ENCODE results near the gene RHOT2. TPM values are rescaled to one million over a fixed set of nuclear protein-coding genes. Genes with fewer than 3 reads are reported as not detected.
A peak's percentile ranks its signal among the peaks of the same experiment; 100 is the strongest.

Gene RHOT2
- total RNA-seq, 1 donor from 2014 or later: 90.3 TPM

DNA sequence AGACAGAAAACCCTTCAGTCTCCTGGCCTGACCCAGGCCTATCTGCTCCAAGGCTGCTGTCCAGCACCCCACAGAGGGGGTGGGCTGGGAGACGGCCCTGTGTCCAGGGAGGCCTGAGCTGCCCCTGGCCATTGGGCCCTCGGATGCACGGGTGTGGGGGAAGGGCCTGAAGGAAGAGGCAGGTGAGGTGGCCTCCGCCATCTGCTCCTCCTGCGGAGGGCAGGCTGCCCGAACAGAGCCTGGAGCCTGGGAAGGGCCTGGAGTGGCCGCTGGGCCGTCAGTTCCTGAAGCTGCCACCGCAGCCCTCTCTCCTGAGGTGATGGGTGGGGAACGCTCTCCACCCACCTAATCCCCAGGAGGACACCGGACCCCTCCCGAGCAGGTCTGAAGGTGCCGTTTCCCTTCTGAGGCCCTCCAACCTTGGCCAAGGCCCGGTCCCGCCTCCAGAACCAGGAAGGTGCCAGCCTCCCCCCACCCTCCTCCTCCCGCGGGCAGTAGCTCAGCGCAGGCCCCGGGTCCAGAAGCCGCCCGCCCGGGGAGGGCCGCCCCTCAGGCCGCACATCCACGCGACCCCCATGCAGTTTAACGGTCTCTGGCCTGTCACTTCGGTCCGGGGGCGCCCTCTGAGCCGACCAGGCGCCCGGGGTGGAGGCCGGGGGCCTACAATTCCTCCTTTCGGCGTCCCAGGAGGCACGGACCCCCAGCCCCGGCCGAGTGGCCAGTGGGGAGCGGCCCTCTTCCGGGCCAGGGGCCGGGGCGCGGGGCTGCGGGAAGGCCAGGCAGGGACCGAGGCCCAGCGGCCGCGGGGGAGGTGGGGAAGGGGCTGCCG, 36.8 kb downstream of the RHOT2 start:
- Histone ChIP-seq H3K9me3 (replicated peaks) (no peaks in the 10 kb centered on the region), H3K4me3 (no peak overlapping the region), H3K27ac (replicated peaks) (no peak overlapping the region), H3K4me1 (peaks cover 17% of the 10 kb centered on the region), H3K36me3 (no peaks in the 10 kb centered on the region), H3K27me3 (ENCODE audit: low read depth) (peaks cover 98% of the 10 kb centered on the region)
- intact Hi-C loops (cut with micrococcal nuclease): no loop called here
- DNase-seq: no peak
- no peak for TF ChIP-seq CTCF (IDR thresholded peaks at IDR 0.05; ENCODE audit: borderline replicate concordance)

DNA sequence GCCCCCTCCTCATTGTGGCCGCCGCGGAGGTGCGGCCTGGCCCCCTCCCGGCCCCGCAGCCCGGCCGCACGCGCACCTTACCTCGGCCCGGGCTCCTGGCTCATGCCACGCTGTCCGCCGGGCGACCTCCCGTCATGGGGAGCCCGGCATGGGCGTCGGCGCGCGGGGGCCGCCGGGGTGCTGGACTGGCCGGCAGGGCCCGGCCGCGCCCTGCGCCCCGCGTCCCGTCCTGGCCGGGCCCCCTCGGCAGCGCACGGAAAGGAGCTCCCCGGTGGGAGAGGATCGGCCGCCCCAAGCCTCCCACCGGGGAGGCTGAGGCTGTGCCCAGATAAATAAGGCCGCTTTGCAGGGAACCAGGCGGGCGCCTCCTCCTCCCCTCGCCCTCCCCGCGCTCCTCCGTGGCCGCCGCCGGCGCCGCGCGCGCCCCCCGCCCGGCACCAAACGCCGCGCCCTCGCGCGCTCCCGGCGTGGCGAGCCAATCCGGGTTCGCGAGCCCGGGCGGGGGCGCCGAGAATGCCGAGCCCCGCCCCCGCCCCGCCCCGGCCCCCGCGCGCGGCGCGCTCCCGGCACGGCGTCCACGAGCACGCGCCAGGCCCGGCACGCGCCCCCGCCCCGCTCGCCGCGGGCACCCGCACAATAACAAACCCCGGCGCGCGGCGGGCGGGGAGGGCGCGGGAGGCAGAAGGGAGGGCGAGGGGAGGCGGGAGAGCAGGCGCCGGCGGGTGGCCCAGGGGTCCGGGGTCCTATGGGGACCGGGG, 37.7 kb downstream of the RHOT2 start, which contains the start of gene FBXL16:
TSS of gene FBXL16 (minus strand) at position 371 of the 758 bp plus-strand sequence. CDS start 8,396 bp downstream, outside the sequence.
- H3K9me3 ChIP-seq (replicated peaks): no peaks in the 10 kb centered on the region
- H3K4me3 ChIP-seq: peak within 1 kb of the TSS; percentile 29
- no peak within 1 kb of the TSS for H3K27ac ChIP-seq (replicated peaks)
- peaks cover 18% of the 10 kb centered on the region for H3K4me1 ChIP-seq
- TF ChIP-seq CTCF (IDR thresholded peaks at IDR 0.05; ENCODE audit: borderline replicate concordance): no peak
- no peaks in the 10 kb centered on the region for H3K36me3 ChIP-seq
- peaks cover 98% of the 10 kb centered on the region for H3K27me3 ChIP-seq (ENCODE audit: low read depth)
- intact Hi-C loops (cut with micrococcal nuclease): no loop called here
- no peak for DNase-seq

DNA sequence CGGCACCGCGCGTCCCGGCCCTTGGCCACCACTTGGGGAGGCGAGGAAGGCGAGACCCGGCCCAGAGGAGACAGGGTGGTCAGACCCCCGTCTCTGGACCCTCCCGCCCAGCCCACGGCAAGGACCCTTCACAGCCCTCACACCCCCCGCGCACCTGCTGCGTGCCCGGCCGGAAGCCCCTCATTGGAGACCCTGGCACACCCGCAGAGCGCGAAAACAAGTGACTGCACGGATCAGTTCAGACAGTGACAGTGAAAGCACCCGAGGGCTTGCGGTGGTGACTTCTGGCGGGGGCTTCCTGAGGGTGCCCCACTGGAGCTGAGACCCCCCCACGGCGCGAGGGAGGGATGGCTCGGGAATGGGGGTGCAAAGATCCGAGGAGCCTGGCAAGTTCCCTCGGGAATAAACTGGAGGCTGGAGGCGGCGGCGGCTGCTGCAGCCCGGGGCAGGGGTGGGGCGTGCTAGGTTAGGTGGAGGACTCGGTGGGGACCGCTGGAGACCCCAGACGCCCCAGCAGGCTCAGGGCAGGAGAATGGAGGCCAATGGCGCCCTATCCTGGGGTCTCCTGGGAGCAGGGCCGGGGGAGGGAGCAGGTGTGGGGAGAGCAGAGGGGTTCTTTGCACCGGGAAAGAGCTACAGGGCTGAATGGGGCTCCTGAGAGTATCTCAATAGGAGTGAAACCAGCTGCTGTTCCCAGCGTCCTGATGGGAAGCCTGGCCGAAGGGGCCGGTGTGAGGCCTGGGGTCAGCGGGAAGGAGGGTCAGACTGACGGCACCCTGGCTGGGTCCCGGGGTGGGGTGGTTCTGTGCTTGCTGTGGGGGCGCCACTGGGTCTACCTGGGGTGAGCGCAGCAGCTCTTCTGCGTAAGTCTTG, 38.5 kb downstream of the RHOT2 start:
- Histone ChIP-seq H3K9me3 (replicated peaks) (no peaks in the 10 kb centered on the region), H3K36me3 (no peaks in the 10 kb centered on the region), H3K27me3 (ENCODE audit: low read depth) (peaks cover 98% of the 10 kb centered on the region), H3K4me3 (peak overlapping the region; percentile 21), H3K27ac (replicated peaks) (no peak overlapping the region), H3K4me1 (peaks cover 13% of the 10 kb centered on the region)
- DNase-seq: no peak
- intact Hi-C loops (cut with micrococcal nuclease): no loop called here
- TF ChIP-seq CTCF (IDR thresholded peaks at IDR 0.05; ENCODE audit: borderline replicate concordance): no peak

DNA sequence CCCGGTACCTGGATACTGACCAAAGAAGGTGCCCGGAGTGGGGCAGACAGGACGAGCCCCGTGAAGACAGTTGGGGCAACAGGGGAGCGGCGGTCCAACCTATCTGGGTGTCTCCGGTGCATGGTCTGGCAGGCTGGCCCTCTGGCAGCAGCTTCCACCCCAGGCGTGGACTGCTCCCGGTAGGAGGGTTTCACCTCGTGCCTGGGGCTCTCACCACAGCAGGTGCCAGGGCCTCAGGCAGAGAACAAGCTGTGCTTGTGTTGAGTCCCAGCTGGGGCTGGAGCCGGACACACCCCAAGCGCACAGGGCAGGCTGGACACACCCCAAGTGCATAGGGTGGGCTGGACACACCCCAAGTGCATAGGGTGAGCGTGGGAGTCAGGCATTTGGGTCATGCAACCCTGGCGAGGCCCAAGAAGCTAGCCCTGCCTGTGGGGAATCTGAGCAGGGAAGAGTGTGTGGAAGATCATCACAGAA, 39.2 kb downstream of the RHOT2 start:
- peaks cover 94% of the 10 kb centered on the region for H3K27me3 ChIP-seq (ENCODE audit: low read depth)
- H3K4me3 ChIP-seq: no peak overlapping the region
- H3K4me1 ChIP-seq: peaks cover 13% of the 10 kb centered on the region
- TF ChIP-seq CTCF (IDR thresholded peaks at IDR 0.05; ENCODE audit: borderline replicate concordance): no peak
- H3K27ac ChIP-seq (replicated peaks): no peak overlapping the region
- DNase-seq: no peak
- no peaks in the 10 kb centered on the region for H3K36me3 ChIP-seq
- intact Hi-C loops (cut with micrococcal nuclease): no loop called here
- no peaks in the 10 kb centered on the region for H3K9me3 ChIP-seq (replicated peaks)

GRCh38 chr16:708019-708418, 40.1 kb downstream of the RHOT2 start:
- no peaks in the 10 kb centered on the region for H3K36me3 ChIP-seq
- no peak for TF ChIP-seq CTCF (IDR thresholded peaks at IDR 0.05; ENCODE audit: borderline replicate concordance)
- intact Hi-C loops (cut with micrococcal nuclease): no loop called here
- no peaks in the 10 kb centered on the region for H3K9me3 ChIP-seq (replicated peaks)
- no peak for DNase-seq
- H3K27ac ChIP-seq (replicated peaks): no peak overlapping the region
- peaks cover 84% of the 10 kb centered on the region for H3K27me3 ChIP-seq (ENCODE audit: low read depth)
- no peak overlapping the region for H3K4me3 ChIP-seq
- H3K4me1 ChIP-seq: peaks cover 13% of the 10 kb centered on the region

Measured in left ventricle myocardium inferior (tissue), 1 donor.